GM20431 (cell line): ENCODE data around the gene SLF2.

Experiments
- in situ Hi-C: fragments of 300-500 bp; cut with MseI, MboI; formaldehyde crosslinking; loops from one replicate; pipeline ENCODE4 v1.15.0; 2020; ENCODE audit warnings: low sequenced_read_pairs; ENCODE audit not compliant: unreplicated experiment

SLF2 gene

GRCh38 chr10:100977436-100977835 is 64.7 kb downstream of the SLF2 start:
- in situ Hi-C loops = no loop called here

GRCh38 chr10:100978121-100978900 is 65.5 kb downstream of the SLF2 start:
- in situ Hi-C loops = no loop called here

DNA sequence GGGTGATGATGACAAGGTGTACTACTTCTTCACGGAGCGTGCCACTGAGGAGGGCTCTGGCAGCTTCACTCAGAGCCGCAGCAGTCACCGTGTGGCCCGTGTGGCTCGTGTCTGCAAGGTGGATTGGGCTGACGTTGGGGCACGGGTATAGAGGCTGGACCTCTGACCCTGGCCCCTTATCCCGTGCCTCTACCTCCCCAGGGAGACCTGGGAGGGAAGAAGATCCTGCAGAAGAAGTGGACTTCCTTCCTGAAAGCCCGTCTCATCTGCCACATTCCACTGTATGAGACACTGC is 66.1 kb downstream of the SLF2 start:
- in situ Hi-C loops = no loop called here

DNA sequence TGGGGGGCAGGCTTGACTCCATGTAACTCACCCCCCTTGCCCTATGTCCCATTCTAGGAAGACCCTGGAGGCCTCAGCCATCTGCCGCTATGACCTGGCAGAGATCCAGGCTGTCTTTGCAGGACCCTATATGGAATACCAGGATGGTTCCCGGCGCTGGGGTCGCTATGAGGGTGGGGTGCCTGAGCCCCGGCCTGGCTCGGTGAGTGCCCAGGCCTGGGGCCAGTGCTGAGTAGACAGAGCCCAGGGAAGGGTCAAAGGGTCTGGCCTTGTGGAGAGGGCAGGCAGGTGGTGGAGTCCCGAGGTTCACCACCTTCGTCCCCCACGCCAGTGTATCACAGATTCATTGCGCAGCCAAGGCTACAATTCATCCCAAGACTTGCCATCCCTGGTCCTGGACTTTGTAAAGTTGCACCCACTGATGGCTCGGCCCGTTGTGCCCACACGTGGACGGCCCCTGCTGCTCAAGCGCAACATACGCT is 67.1 kb downstream of the SLF2 start:
- in situ Hi-C loops = no loop called here

GRCh38 chr10:100980311-100980710 is 67.5 kb downstream of the SLF2 start:
- in situ Hi-C loops = no loop called here

DNA sequence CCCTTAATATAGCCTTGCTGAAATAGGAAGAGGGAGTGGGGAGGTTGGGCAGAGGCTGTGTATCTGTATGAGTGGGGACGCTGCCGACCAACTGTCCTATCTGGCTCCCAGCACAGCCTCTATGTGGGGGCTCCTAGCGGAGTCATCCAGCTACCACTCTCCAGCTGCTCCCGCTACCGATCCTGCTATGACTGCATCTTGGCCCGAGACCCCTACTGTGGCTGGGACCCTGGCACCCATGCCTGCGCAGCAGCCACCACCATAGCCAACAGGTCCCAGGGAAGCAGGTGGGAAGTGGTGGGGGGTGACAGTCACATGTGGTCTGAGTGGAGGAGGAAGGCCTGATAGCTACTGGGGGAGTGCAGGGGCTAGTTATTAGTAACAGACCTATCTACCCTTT is 67.9 kb downstream of the SLF2 start:
- in situ Hi-C loops = no loop called here

DNA sequence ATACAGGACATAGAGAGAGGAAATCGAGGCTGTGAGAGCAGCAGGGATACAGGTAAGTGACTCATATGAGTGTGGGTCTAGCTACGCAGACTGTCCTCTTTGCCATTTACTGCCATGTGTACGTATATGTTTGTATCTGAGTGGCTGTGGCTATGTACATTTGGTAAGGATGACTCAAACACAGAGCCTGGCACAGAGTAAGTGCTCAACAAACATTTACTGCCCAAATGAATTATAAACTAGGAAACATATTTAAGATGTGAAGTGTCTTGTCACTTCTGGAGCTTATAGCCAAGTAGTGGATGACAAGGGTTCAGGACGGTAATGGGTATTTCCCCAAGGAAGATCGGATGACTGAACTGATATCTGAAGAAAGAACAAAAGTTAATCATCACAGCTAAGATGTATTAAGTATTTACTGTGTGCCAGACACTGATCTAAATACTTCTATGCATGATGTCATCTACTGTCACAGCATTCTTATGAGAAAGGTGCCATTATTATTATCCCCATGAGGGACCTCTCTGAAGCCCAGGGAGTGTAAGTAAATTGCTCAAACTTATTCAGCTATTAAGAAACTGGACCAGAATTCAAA is 68.5 kb downstream of the SLF2 start:
- in situ Hi-C loops = no loop called here

- in situ Hi-C loops = no loop called here
Measured at GRCh38 chr10:100982916-100983830, 70.4 kb downstream of the SLF2 start.

GRCh38 chr10:100983868-100984671 is 71.3 kb downstream of the SLF2 start:
- in situ Hi-C loops = no loop called here

DNA sequence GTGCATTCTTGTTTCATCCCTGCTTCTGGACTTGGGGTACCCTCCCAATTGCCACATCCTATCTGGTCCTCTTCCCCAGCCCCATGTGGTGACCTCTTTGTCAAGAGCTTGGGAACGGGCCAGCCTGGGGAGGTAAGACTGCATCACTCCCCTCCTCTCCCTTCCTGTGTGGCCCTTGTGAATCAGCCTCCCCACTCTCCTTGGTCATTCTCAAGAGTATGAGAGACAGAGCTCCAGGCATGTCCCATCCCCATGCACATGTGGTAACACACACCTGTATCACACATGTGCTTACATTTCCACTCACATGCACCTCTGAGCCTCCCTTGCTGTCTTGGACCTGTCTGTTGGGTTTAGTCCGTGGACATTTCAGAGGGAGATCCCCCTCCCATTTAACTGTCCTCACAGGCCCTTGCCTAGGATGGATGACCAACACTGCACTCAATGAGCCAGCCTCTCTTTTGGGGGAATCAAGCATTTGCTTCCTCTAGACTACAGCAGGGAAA is 72.0 kb downstream of the SLF2 start:
- in situ Hi-C loops = no loop called here

DNA sequence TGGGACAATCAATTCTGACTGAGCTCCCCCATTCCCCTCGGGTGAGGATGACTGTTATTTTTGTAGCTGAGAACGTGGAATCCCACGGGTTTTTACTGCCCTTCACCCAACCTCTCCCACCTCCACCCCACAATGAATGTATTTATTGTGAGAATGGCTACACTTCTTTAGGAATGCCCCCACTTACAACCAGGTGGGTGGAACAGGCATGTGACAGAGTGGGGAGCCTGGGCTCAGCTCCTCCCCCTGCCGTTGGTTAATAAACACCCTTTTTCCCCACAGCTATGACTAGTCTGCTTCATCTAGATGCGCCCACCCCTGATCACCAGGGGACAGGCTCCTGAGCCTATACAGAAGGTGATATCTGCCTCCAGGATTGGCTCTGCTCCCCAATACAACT is 72.6 kb downstream of the SLF2 start:
- in situ Hi-C loops = no loop called here

GRCh38 chr10:100986623-100986951 is 73.8 kb downstream of the SLF2 start:
- in situ Hi-C loops = no loop called here

- in situ Hi-C loops = no loop called here
Measured at GRCh38 chr10:100986952-100987684, 74.4 kb downstream of the SLF2 start, which contains the start of the genes MRPL43 and TWNK. MRPL43 (minus strand) TSS chr10:100987497; CDS start chr10:100987443, 54 bp downstream. TWNK (plus strand) TSS chr10:100987543; CDS start chr10:100988211, 668 bp downstream.

- in situ Hi-C loops = no loop called here
Measured at GRCh38 chr10:100987685-100988049, 74.9 kb downstream of the SLF2 start.

GRCh38 chr10:100988166-100988565 is 75.4 kb downstream of the SLF2 start:
- in situ Hi-C loops = no loop called here

DNA sequence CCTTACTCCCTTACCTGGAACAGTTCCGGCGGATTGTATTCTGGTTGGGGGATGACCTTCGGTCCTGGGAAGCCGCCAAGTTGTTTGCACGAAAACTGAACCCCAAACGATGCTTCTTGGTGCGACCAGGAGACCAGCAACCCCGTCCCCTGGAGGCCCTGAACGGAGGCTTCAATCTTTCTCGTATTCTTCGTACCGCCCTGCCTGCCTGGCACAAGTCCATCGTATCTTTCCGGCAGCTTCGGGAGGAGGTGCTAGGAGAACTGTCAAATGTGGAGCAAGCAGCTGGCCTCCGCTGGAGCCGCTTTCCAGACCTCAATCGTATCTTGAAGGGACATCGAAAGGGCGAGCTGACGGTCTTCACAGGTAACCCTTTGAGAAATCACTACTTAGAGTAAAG is 76.3 kb downstream of the SLF2 start:
- in situ Hi-C loops = no loop called here

DNA sequence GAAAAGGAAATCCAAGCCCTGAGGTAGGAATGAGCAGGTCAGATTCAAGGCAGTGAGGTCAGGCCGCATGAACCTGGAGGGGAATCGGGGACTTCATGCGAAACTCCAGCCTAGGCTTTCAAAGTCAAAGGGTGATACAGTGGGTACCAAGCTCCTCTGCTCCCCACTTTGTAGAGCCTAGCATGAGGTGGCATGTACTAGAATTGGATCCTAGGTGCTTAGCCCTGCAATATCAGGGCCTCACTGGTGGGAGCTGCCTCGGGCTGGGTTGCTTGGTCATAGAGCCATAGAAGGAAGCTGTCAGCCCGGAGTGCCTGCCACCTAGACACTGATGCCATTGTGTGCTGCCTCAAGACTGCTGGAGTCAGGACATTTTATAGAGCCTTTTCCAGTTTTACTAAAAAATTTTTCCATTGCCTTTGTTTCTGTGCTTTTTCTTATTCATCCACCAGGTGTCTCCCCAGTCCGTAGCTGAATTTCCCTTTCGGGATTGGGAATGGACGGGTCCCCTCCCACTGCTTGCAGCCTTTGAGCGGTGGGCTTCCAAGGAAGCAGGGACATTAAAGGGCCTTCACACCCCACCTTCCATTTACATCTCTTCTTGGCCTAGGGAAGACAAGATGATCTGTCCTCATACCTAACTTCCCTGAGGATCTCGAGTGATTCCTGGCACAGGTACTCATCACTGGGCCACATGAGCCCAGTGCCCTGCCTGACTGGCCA is 81.4 kb downstream of the SLF2 start:
- in situ Hi-C loops = no loop called here

- in situ Hi-C loops = no loop called here
Measured at GRCh38 chr10:100995181-100995580, 82.4 kb downstream of the SLF2 start.
